Natural killer cell treated with Interleukin-12 subunit alpha and Interleukin-12 subunit beta and Interleukin-15 and Interleukin-18, amount 100 ng/mL, for 72 hours (primary cell): Measurements from ENCODE around the gene ALPL. TPM values are rescaled to one million over a fixed set of nuclear protein-coding genes. Genes with fewer than 3 reads are reported as not detected.
"Not testable (repeated sequence)": the region's sequence is repeated elsewhere in the genome, so short reads cannot be mapped to it uniquely, and the experiment has no call there.

Experiments used
- ATAC-seq, 2 donors: fragments of 150-1000 bp; cut with Tn5 transposase in 1 of 2; sonication (Bioruptor Pico), chemical (Tn5 transposase) in 1 of 2; 2 replicates each; pipeline ENCODE4 v1.10.0; 2021
- DNase-seq: peaks from one replicate; pipeline ENCODE4 v3.0.0; 2022; ENCODE audit warnings: low spot score
- H3K27ac Mint-ChIP-seq, 2 donors: 1 replicate in 1 of 2; 2 replicates in 1 of 2; pipeline ENCODE4 v1.8.0; 2022; ENCODE audit warnings: mixed read lengths in 2 of 2, mild to moderate bottlenecking in 1 of 2, moderate library complexity in 1 of 2
- H3K27me3 Mint-ChIP-seq, 2 donors: 1 replicate in 1 of 2; 2 replicates in 1 of 2; pipeline ENCODE4 v1.8.0; 2022; ENCODE audit warnings: mixed read lengths in 2 of 2
- H3K36me3 Mint-ChIP-seq: one replicate; pipeline ENCODE4 v1.8.0; 2022; ENCODE audit warnings: mixed read lengths
- H3K4me1 Mint-ChIP-seq, 2 donors: 1 replicate in 1 of 2; 2 replicates in 1 of 2; pipeline ENCODE4 v1.8.0; 2022; ENCODE audit warnings: low read depth in 2 of 2, mixed read lengths in 2 of 2, mild to moderate bottlenecking in 1 of 2
- H3K4me3 Mint-ChIP-seq: one replicate; pipeline ENCODE4 v1.8.0; 2022; ENCODE audit warnings: mixed read lengths
- H3K9me3 Mint-ChIP-seq: 2 replicates; pipeline ENCODE4 v1.8.0; 2022; ENCODE audit warnings: mixed read lengths
- total RNA-seq, 2 donors: library from RNA; stranded (reverse); gene quantifications; one replicate each; pipeline ENCODE4 v1.2.3, GENCODE V29; 2022

The ALPL gene
- total RNA-seq, 2 donors from 2014 or later = not detected

GRCh38 chr1:21511579-21512522 lies 2.6 kb downstream of the ALPL start:
- no peaks in the 10 kb centered on the region for H3K36me3 Mint-ChIP-seq
- peaks cover 5 to 7% of the 10 kb centered on the region in 2 donors for H3K4me1 Mint-ChIP-seq
- H3K9me3 Mint-ChIP-seq = no peaks in the 10 kb centered on the region
- DNase-seq (no peak), ATAC-seq (no peak)
- H3K27me3 Mint-ChIP-seq = peaks cover 32 to 45% of the 10 kb centered on the region in 2 donors
- H3K4me3 Mint-ChIP-seq = no peak overlapping the region
- no peak overlapping the region for H3K27ac Mint-ChIP-seq

- no peaks in the 10 kb centered on the region for H3K9me3 Mint-ChIP-seq
- no peaks in the 10 kb centered on the region for H3K4me1 Mint-ChIP-seq
- H3K27ac Mint-ChIP-seq = no peak overlapping the region
- ATAC-seq (peak in 1 of 2 donors; percentile 37), DNase-seq (no peak)
- no peaks in the 10 kb centered on the region for H3K36me3 Mint-ChIP-seq
- no peak overlapping the region for H3K4me3 Mint-ChIP-seq
- peaks cover 19 to 25% of the 10 kb centered on the region in 2 donors for H3K27me3 Mint-ChIP-seq
These were observed 5.0 kb downstream of the ALPL start for GRCh38 chr1:21514245-21514644.

- Mint-ChIP-seq H3K27me3 (peaks cover 3 to 8% of the 10 kb centered on the region in 2 donors), H3K27ac (no peak overlapping the region), H3K36me3 (no peaks in the 10 kb centered on the region), H3K9me3 (no peaks in the 10 kb centered on the region), H3K4me3 (no peak overlapping the region), H3K4me1 (no peaks in the 10 kb centered on the region)
- no peak for DNase-seq
- ATAC-seq = no peak
These were observed 8.0 kb downstream of the ALPL start for GRCh38 chr1:21517161-21517589.

GRCh38 chr1:21517660-21518480 lies 8.6 kb downstream of the ALPL start:
- Mint-ChIP-seq H3K27ac (no peak overlapping the region), H3K4me1 (no peaks in the 10 kb centered on the region), H3K36me3 (no peaks in the 10 kb centered on the region), H3K9me3 (no peaks in the 10 kb centered on the region), H3K4me3 (no peak overlapping the region), H3K27me3 (peaks cover 3 to 8% of the 10 kb centered on the region in 2 donors)
- no peak for DNase-seq
- ATAC-seq = no peak

- Mint-ChIP-seq H3K4me3 (no peak overlapping the region), H3K4me1 (no peaks in the 10 kb centered on the region), H3K36me3 (no peaks in the 10 kb centered on the region), H3K9me3 (no peaks in the 10 kb centered on the region), H3K27me3 (peaks cover 3 to 8% of the 10 kb centered on the region in 2 donors), H3K27ac (no peak overlapping the region)
- DNase-seq (no peak), ATAC-seq (no peak)
These were observed 9.7 kb downstream of the ALPL start for GRCh38 chr1:21518774-21519455.

GRCh38 chr1:21519486-21520070 lies 10.4 kb downstream of the ALPL start:
- H3K9me3 Mint-ChIP-seq, H3K36me3 Mint-ChIP-seq, H3K4me1 Mint-ChIP-seq, H3K27ac Mint-ChIP-seq, ATAC-seq, H3K27me3 Mint-ChIP-seq, H3K4me3 Mint-ChIP-seq, DNase-seq: not testable (repeated sequence)

- Mint-ChIP-seq H3K36me3 (no peaks in the 10 kb centered on the region), H3K27ac (no peak overlapping the region), H3K4me3 (no peak overlapping the region), H3K4me1 (no peaks in the 10 kb centered on the region), H3K27me3 (peaks cover 2 to 5% of the 10 kb centered on the region in 2 donors), H3K9me3 (no peaks in the 10 kb centered on the region)
- DNase-seq (no peak), ATAC-seq (no peak)
These were observed 11.9 kb downstream of the ALPL start for GRCh38 chr1:21520899-21521716.

GRCh38 chr1:21521717-21522060 lies 12.5 kb downstream of the ALPL start:
- no peak overlapping the region for H3K4me3 Mint-ChIP-seq
- no peak for ATAC-seq

GRCh38 chr1:21522525-21523038 lies 13.4 kb downstream of the ALPL start:
- no peak overlapping the region for H3K27ac Mint-ChIP-seq
- no peak overlapping the region for H3K4me3 Mint-ChIP-seq
- ATAC-seq (no peak), DNase-seq (no peak)
- H3K36me3 Mint-ChIP-seq = no peaks in the 10 kb centered on the region
- no peaks in the 10 kb centered on the region for H3K9me3 Mint-ChIP-seq
- no peaks in the 10 kb centered on the region for H3K27me3 Mint-ChIP-seq
- peaks cover 3 to 6% of the 10 kb centered on the region in 2 donors for H3K4me1 Mint-ChIP-seq

More at GRCh38 chr1:21521717-21522060, 12.5 kb downstream of the ALPL start:
- H3K27me3 Mint-ChIP-seq = no peaks in the 10 kb centered on the region
- peaks cover 2 to 3% of the 10 kb centered on the region in 2 donors for H3K4me1 Mint-ChIP-seq
- H3K27ac Mint-ChIP-seq = no peak overlapping the region
- DNase-seq = no peak
- no peaks in the 10 kb centered on the region for H3K9me3 Mint-ChIP-seq
- H3K36me3 Mint-ChIP-seq = no peaks in the 10 kb centered on the region

- Mint-ChIP-seq H3K27me3 (no peaks in the 10 kb centered on the region), H3K4me3 (no peak overlapping the region), H3K4me1 (peaks cover 3 to 6% of the 10 kb centered on the region in 2 donors), H3K36me3 (no peaks in the 10 kb centered on the region), H3K9me3 (no peaks in the 10 kb centered on the region), H3K27ac (no peak overlapping the region)
- peak; percentile 28 to 35 for ATAC-seq
- no peak for DNase-seq
These were observed 14.1 kb downstream of the ALPL start for GRCh38 chr1:21523297-21523813.

- Mint-ChIP-seq H3K27ac (no peak overlapping the region), H3K27me3 (no peaks in the 10 kb centered on the region), H3K4me1 (peaks cover 3 to 6% of the 10 kb centered on the region in 2 donors), H3K36me3 (no peaks in the 10 kb centered on the region), H3K9me3 (no peaks in the 10 kb centered on the region), H3K4me3 (no peak overlapping the region)
- ATAC-seq (no peak), DNase-seq (no peak)
These were observed 15.0 kb downstream of the ALPL start for GRCh38 chr1:21524220-21524619.

- H3K27ac Mint-ChIP-seq = no peak overlapping the region
- no peak overlapping the region for H3K4me3 Mint-ChIP-seq
- no peaks in the 10 kb centered on the region for H3K27me3 Mint-ChIP-seq
- no peaks in the 10 kb centered on the region for H3K36me3 Mint-ChIP-seq
- no peaks in the 10 kb centered on the region for H3K9me3 Mint-ChIP-seq
- ATAC-seq (peak in 1 of 2 donors; percentile 9), DNase-seq (no peak)
- peaks cover 3 to 6% of the 10 kb centered on the region in 2 donors for H3K4me1 Mint-ChIP-seq
These were observed 15.6 kb downstream of the ALPL start for GRCh38 chr1:21524686-21525339.
